NCI-H345 (cell line): ENCODE data around the gene RHPN2.
"Not testable (repeated sequence)": the region's sequence is repeated elsewhere in the genome, so short reads cannot be mapped to it uniquely, and the experiment has no call there.

ENCODE experiments used
- DNase-seq: peaks from one replicate; lab custom pipeline; 2025; lab: John Stamatoyannopoulos, UW

Gene RHPN2

DNA sequence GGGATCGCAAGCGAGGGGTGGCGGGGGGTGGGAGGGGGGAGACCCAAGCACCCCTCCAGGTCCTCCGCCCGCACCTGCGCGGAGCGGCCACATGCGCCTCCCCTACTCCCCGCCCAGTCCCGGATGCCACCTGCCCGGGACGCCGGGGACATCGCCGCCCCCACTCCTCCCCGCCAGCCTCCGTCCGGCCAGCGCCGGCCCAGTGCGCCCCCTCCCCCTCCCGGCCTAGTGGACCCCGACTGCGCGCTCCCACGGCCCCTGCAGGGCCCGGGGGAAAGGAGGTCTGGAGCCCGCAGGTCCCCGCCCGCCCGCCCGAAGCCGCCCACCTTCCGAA, 263 bp downstream of the RHPN2 start:
- DNase-seq: peak; percentile 86

GRCh38 chr19:33063753-33064457, 783 bp downstream of the RHPN2 start:
- peak; percentile 70 for DNase-seq

DNA sequence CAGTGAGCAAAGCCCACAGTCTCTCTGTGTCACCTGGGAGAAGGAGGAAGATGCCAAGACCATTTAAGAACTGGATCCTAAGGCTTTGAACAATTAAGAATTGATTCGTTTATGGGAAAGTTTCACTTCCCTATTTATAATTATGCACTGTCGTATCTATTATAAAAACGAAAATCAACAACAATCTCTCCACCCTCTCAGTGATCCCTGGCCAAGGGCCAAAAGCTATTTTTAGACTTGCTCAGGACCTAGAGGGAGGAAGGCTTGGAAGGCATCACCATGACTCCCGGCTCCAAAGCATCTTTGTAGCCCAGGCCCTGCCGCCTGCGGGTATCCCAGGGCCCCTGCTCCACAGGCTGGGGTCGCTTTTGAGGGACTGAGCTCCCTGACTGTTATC, 1.3 kb downstream of the RHPN2 start:
- DNase-seq: peak; percentile 83

- no peak for DNase-seq
Observed at GRCh38 chr19:33062902-33063301, 1.8 kb downstream of the RHPN2 start.

DNA sequence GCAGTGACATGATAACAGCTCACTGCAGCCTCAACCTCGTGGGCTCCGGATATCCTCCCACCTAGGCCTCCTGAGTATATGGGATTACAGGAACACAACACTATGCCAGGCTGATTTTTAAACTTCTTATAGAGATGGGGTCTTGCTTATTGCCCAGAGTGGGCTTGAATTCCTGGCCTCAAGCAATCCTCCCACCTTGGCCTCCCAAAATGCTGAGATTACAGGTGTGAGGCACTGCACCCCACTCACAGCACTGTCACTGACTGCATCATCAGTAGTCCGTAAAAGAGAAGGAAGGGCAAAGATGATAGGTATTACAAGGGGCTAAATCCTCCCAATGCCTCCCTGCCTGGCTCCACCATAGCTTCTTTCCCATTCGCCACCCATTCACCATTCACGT, 4.1 kb downstream of the RHPN2 start:
- no peak for DNase-seq

DNA sequence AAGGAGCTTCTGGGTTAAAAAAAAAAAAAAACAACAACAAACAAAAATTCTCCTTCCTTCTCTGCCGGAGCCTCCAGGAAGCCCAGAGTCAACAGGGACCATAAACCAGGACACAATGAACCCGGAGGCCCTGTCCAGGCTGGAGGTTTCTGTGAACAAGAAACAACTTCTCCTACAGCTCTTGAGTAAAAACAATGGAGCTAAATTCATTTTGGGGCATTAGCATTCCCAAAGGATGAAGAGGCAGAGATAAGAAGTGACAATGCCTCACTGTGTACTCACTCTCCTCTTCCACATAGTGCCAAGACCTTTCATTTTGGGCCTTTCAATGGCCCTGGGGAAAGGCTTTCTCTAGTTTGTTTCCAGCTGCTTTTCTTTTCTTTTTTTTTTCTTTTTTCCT, 9.0 kb downstream of the RHPN2 start:
- no peak for DNase-seq

- peak; percentile 18 for DNase-seq
Observed at GRCh38 chr19:33054623-33055022, 10.1 kb downstream of the RHPN2 start.

- DNase-seq: peak; percentile 57
Observed at GRCh38 chr19:33052352-33052972, 12.2 kb downstream of the RHPN2 start.

DNA sequence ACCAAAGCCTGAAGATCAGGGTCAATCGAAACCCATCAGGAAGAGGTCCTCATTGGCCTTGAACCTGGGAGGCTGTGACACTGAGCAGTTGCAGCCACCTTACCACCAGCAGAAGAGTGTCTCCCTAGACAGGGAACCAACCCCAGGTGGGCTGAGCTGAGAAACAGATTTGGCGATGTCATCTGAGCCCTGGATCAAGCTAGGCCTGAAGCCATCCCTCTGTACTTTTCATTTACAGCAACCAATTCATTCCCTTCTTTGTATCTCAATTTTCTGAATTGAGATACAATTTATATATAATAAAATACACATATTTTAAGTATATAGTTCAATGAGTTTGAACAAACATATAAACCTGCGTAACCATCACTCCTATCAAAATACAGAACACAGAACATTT, 14.6 kb downstream of the RHPN2 start:
- DNase-seq: no peak

DNA sequence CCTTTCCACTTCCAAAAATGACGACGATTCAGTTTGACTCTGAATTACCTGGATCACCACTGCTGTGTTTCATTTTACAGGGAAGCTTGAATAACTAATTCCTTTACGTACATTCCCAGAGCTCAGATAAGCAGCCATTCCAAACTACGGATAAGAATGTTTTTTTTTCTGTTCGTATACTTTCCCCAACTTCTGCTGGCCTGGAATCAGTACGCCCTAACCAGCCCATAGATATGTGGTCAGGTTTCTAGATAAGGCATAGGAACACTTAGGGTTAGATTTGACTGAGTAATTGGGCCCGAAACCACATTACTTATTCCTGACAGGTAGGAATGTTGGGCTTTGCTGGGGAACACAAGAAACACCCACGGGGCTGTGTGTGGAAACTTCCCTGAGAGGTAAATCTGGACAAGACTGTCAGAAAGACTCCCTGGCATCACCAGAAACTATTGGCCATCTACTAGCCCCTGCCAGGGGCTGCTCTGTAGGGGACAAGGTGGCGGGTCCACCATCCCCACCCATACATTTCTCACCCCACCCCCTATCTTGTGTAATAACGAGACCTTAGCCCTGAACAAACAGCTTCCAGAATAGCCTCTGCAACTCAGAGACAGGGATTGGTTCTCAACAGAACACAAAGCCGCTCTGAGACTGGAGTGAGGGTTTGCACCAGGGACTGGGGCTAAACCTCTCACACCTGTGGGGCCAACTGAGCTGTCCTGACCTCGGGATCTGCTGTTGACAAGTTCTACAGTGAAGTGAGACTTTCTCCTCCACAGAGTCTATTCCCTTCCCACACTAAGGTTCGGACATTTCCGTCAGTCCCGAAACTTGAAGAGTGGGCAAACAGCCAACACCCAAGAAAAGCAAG, 15.6 kb downstream of the RHPN2 start:
- DNase-seq: no peak

GRCh38 chr19:33047422-33047821, 17.3 kb downstream of the RHPN2 start:
- DNase-seq: no peak

- not testable (repeated sequence) for DNase-seq
Observed at GRCh38 chr19:33041828-33042160, 22.9 kb downstream of the RHPN2 start.

GRCh38 chr19:33040994-33041827, 23.5 kb downstream of the RHPN2 start:
- no peak for DNase-seq

- DNase-seq: no peak
Observed at GRCh38 chr19:33039815-33040214, 24.9 kb downstream of the RHPN2 start.

DNA sequence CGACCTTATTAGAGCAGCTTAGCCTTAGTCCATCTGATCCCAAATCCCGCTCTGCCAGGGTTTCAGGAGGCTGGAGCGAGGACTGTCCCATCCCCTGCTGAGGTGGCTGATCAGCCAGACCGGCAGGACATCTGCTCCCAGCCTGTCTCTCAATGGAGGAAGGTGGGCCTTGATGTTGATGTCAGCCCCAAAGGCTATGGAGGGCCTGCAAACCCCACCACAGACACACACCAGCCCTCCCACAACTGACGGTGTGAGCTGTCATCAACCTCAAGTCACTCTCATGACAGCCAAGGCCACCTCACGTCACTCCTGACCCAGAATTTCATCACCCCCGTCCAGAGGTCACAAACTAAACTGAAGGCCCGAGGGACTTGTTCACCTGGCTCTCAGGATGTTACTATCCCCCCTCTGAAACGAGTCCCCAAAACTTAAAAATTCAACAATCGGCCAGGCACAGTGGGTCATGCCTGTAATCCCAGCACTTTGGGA, 25.5 kb downstream of the RHPN2 start:
- no peak for DNase-seq

- DNase-seq: not testable (repeated sequence)
Observed at GRCh38 chr19:33037168-33038025, 27.3 kb downstream of the RHPN2 start.

DNA sequence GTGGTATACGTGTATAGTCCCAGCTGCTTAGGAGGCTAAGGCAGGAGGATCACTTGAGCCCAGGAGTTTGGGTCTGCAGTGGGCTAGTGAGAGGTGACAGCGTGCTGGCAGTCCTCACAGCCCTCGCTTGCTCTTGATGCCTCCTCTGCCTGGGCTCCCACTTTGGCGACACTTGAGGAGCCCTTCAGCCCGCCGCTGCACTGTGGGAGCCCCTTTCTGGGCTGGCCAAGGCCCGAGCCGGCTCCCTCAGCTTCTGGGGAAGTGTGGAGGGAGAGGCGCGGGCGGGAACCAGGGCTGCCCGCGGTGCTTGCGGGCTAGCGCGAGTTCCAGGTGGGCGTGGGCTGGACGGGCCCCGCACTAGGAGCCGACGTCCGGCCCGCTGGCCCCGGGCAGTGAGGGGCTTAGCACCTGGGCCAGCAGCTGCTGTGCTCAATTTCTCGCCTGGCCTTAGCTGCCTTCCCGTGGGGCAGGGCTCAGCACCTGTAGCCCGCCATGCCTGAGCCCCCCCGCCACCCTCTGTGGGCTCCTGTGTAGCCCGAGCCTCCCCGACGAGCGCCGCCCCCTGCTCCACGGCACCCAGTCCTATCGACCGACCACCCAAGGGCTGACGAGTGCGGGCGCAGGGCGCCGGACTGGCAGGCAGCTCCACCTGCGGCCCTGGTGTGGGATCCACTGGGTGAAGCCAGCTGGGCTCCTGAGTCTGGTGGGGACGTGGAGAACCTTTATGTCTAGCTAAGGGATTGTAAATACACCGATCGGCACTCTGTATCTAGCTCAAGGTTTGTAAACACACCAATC, 28.1 kb downstream of the RHPN2 start:
- not testable (repeated sequence) for DNase-seq

GRCh38 chr19:33035461-33035860, 29.2 kb downstream of the RHPN2 start:
- DNase-seq: no peak

DNA sequence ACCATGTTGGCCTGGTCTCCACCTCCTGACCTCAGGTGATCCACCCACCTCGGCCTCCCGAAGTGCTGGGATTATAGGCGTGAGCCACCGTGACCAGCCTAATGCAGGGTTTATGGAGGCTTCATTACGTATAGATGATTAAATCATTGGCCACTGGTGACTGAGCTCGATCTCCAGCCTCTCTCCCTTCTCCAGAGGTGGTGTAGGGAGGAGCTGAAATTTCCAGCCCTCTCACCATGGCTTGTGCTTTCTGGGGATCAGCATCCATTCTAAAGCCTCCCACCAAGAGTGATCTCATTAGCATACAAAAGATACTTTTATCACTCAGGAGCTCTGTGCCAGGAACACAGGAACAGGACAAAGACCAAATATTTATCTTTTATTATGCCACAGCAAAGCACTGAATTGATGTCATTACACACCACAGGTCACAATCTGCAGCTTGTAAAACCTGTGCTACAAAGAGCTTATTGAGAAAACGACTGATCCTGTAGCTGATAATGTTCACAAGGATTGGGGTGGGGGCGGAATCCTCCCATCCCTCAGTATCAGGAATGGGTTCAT, 32.4 kb downstream of the RHPN2 start:
- peak; percentile 79 for DNase-seq

GRCh38 chr19:33029746-33030303, 34.9 kb downstream of the RHPN2 start:
- no peak for DNase-seq
